ENCODE measurements around the gene HDAC4.

HDAC4 gene

DNA sequence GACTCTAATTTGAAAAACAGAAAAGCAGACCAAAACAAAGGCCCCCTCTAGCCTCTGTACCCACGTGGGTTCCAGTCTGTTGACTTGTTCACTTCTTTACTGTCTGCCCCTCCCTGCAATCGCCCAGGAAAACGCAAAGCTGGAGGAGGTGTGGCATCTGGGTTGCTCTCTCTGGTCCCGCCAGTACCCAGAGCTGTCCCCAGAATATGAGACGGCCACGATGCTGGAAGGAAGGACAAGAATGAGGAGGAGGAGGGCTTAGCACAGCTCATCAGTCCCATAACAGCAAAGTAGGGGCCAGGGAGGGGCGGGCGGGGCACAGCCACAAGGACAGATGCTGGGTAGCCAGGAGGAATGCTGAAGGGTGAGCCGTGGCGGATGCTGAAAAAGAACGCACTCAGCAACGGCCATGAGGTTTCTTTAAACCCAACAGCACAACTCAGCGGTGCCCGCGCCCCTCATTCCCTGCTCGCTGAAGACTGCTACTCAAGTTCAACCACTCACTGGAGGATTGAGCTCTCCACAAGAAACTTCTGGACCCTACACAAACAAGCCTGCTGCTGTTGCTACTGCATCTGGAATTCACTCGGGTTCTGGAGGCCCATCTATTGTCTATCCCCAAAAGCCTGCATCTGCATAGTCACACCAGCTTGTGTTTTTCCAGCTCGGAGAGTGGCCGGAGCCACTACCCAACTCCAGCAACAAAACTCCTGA is 187.7 kb downstream of the HDAC4 start:
- Histone ChIP-seq H2AK5ac (ENCODE audit: low read length) (no peak overlapping the region), H3K9me3 (ENCODE audit: insufficient read depth, low read depth, low read length) (no peaks in the 10 kb centered on the region), H3K18ac (ENCODE audit: low read length) (no peak overlapping the region), H3K27ac (ENCODE audit: low read depth, low read length) (no peak overlapping the region), H4K91ac (ENCODE audit: low read depth, low read length) (no peak overlapping the region), H4K12ac (ENCODE audit: low read depth, low read length) (no peak overlapping the region), H3K4me1 (ENCODE audit: control insufficient read depth in 1 of 2, insufficient read depth in 2 of 2, low read length in 2 of 2) (peaks cover 4 to 7% of the 10 kb centered on the region in 2 experiments), H3K79me2 (ENCODE audit: control insufficient read depth, insufficient read depth, low read length, poor library complexity) (no peaks in the 10 kb centered on the region), H3K4ac (ENCODE audit: low read depth, low read length) (no peak overlapping the region), H3K79me1 (ENCODE audit: low read length) (no peaks in the 10 kb centered on the region), H2BK120ac (ENCODE audit: insufficient read depth, low read length, poor library complexity) (no peak overlapping the region), H2AFZ (ENCODE audit: insufficient read depth, low read length, poor library complexity) (no peak overlapping the region), H3K9ac (ENCODE audit: low read length) (no peak overlapping the region), H3K4me2 (ENCODE audit: low read length) (no peak overlapping the region), H3K14ac (ENCODE audit: low read length) (no peak overlapping the region), H4K8ac (ENCODE audit: low read depth, low read length) (no peak overlapping the region), H2BK12ac (ENCODE audit: low read length) (no peak overlapping the region), H2BK5ac (ENCODE audit: low read depth, low read length, poor library complexity) (no peak overlapping the region), H3K36me3 (ENCODE audit: control insufficient read depth in 1 of 2, insufficient read depth in 2 of 2, low read length in 2 of 2) (no peaks in the 10 kb centered on the region), H3K27me3 (ENCODE audit: insufficient read depth, low read length) (no peaks in the 10 kb centered on the region), H3K4me3 (ENCODE audit: low read depth, low read length) (no peak overlapping the region), H3K23ac (ENCODE audit: low read length) (no peak overlapping the region)
- DNase-seq = no peak
- no CpG with 5 or more reads among the region's 19 CpGs for WGBS (ENCODE audit: extremely low coverage, insufficient coverage, insufficient read length)

DNA sequence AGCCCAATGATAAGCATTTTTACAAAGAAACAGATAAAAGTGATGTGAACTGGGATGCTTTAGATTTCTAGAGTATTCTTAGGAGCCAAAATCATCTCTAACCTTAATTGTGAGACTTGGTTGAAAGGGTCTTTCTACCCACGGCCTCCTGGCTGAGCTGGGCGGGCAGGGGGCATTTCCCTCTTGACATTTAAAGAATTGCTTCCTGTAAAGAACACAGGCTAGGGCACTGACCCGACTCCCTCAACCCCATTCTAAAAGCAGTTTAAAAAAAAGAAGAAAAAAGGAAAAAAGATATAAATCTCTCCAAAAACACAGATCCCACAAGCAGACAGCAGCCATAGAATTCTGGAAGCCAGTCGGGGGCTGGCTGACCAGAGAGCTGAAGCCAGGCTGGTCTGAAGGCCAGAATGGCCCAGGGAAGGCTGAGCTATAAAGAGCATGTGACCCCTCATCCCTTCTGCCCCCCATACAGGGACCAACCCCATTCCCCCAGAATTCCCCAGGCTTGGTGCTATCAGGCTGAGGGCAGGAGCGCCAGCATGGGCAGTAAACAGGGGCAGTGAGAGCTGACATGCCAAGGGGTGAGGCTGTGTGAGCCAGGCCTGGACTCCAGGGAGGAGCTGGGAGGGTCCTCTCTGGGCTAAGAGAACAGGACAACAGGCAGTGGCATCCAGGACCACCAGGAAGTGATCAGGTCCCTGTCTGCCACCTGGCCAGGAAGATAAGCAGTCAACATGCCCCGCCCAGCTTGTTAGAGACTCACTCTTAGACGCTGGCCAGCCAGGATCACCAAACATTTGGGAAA is 188.5 kb downstream of the HDAC4 start:
- Histone ChIP-seq H3K14ac (ENCODE audit: low read length) (no peak overlapping the region), H2AK5ac (ENCODE audit: low read length) (no peak overlapping the region), H3K4me2 (ENCODE audit: low read length) (no peak overlapping the region), H3K23ac (ENCODE audit: low read length) (no peak overlapping the region), H3K4me1 (ENCODE audit: control insufficient read depth in 1 of 2, insufficient read depth in 2 of 2, low read length in 2 of 2) (peaks cover 4 to 7% of the 10 kb centered on the region in 2 experiments), H3K4me3 (ENCODE audit: low read depth, low read length) (no peak overlapping the region), H3K36me3 (ENCODE audit: control insufficient read depth in 1 of 2, insufficient read depth in 2 of 2, low read length in 2 of 2) (no peaks in the 10 kb centered on the region), H2BK12ac (ENCODE audit: low read length) (no peak overlapping the region), H3K18ac (ENCODE audit: low read length) (no peak overlapping the region), H2BK120ac (ENCODE audit: insufficient read depth, low read length, poor library complexity) (no peak overlapping the region), H3K27ac (ENCODE audit: low read depth, low read length) (no peak overlapping the region), H3K9me3 (ENCODE audit: insufficient read depth, low read depth, low read length) (no peaks in the 10 kb centered on the region), H3K27me3 (ENCODE audit: insufficient read depth, low read length) (no peaks in the 10 kb centered on the region), H2AFZ (ENCODE audit: insufficient read depth, low read length, poor library complexity) (no peak overlapping the region), H4K12ac (ENCODE audit: low read depth, low read length) (no peak overlapping the region), H3K79me1 (ENCODE audit: low read length) (no peaks in the 10 kb centered on the region), H2BK5ac (ENCODE audit: low read depth, low read length, poor library complexity) (no peak overlapping the region), H3K9ac (ENCODE audit: low read length) (no peak overlapping the region), H3K4ac (ENCODE audit: low read depth, low read length) (no peak overlapping the region), H3K79me2 (ENCODE audit: control insufficient read depth, insufficient read depth, low read length, poor library complexity) (no peaks in the 10 kb centered on the region), H4K8ac (ENCODE audit: low read depth, low read length) (no peak overlapping the region), H4K91ac (ENCODE audit: low read depth, low read length) (no peak overlapping the region)
- no peak for DNase-seq
- no CpG with 5 or more reads among the region's 7 CpGs for WGBS (ENCODE audit: extremely low coverage, insufficient coverage, insufficient read length)

DNA sequence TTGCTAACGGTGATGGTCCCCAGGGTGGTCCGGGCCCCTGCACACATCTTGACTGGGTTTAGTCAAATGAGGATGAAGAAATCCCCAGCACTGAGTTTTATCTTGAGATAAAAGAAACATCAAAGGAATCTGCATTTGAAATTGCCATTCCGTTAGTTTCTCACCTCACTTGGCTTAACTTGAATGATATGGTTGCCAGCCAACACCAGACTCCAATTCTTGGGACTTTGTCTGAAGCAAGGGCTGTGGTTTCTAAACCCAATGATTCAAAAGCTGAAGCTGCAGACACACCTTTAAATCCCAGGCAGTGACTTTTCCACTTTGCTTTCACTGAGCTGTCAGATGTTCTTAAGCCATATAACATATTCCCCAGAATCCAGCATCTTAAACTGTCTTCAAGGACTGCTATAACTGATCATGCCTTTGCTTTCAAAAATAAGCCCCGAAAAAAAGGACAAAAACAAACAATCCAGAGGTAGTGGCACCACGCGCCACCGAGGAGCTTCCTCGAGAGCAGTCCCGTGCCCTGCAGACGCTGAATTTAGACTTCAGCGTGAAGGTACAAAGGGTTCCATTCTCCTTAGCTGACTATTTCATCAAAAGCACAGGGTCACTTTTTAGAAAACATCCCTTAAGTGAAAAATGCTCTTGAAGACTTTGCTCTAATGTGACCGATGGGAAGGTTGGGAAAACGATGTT is 189.3 kb downstream of the HDAC4 start:
- H3K27me3 ChIP-seq (ENCODE audit: insufficient read depth, low read length) = no peaks in the 10 kb centered on the region
- no peak overlapping the region for H4K91ac ChIP-seq (ENCODE audit: low read depth, low read length)
- H3K14ac ChIP-seq (ENCODE audit: low read length) = no peak overlapping the region
- WGBS (ENCODE audit: extremely low coverage, insufficient coverage, insufficient read length) = no CpG with 5 or more reads among the region's 13 CpGs
- no peak overlapping the region for H3K18ac ChIP-seq (ENCODE audit: low read length)
- H2AK5ac ChIP-seq (ENCODE audit: low read length) = no peak overlapping the region
- H3K23ac ChIP-seq (ENCODE audit: low read length) = no peak overlapping the region
- H2BK12ac ChIP-seq (ENCODE audit: low read length) = no peak overlapping the region
- no peak overlapping the region for H4K12ac ChIP-seq (ENCODE audit: low read depth, low read length)
- no peaks in the 10 kb centered on the region for H3K36me3 ChIP-seq (ENCODE audit: control insufficient read depth in 1 of 2, insufficient read depth in 2 of 2, low read length in 2 of 2)
- no peak overlapping the region for H3K9ac ChIP-seq (ENCODE audit: low read length)
- H3K4me1 ChIP-seq (ENCODE audit: control insufficient read depth in 1 of 2, insufficient read depth in 2 of 2, low read length in 2 of 2) = peaks cover 4 to 7% of the 10 kb centered on the region in 2 experiments
- no peak overlapping the region for H4K8ac ChIP-seq (ENCODE audit: low read depth, low read length)
- H3K4ac ChIP-seq (ENCODE audit: low read depth, low read length) = no peak overlapping the region
- no peak overlapping the region for H3K27ac ChIP-seq (ENCODE audit: low read depth, low read length)
- H3K79me2 ChIP-seq (ENCODE audit: control insufficient read depth, insufficient read depth, low read length, poor library complexity) = no peaks in the 10 kb centered on the region
- no peak for DNase-seq
- H3K79me1 ChIP-seq (ENCODE audit: low read length) = no peaks in the 10 kb centered on the region
- no peak overlapping the region for H2AFZ ChIP-seq (ENCODE audit: insufficient read depth, low read length, poor library complexity)
- H3K9me3 ChIP-seq (ENCODE audit: insufficient read depth, low read depth, low read length) = no peaks in the 10 kb centered on the region
- no peak overlapping the region for H2BK5ac ChIP-seq (ENCODE audit: low read depth, low read length, poor library complexity)
- H3K4me3 ChIP-seq (ENCODE audit: low read depth, low read length) = no peak overlapping the region
- no peak overlapping the region for H2BK120ac ChIP-seq (ENCODE audit: insufficient read depth, low read length, poor library complexity)
- no peak overlapping the region for H3K4me2 ChIP-seq (ENCODE audit: low read length)

DNA sequence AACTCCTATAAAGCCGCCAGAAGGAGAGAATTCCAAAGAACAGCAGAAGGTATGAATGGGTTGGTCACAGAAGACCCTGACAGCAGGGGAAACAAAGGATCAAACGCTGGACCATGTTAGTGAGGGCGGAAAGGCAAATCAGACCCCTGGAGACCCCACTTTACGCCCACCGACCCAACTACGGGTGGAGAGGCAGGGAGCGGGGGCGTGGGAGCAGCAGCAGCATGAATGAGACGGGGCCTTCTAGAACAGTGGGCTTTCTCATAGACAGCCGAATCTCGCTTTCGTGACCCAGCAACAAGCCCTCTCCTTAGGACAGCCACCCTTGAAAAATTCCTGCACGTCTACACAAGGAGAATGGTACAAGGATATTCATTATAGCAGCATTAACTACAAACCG is 191.0 kb downstream of the HDAC4 start:
- Histone ChIP-seq H2BK5ac (ENCODE audit: low read depth, low read length, poor library complexity) (no peak overlapping the region), H3K18ac (ENCODE audit: low read length) (no peak overlapping the region), H3K27me3 (ENCODE audit: insufficient read depth, low read length) (no peaks in the 10 kb centered on the region), H2AK5ac (ENCODE audit: low read length) (no peak overlapping the region), H3K4ac (ENCODE audit: low read depth, low read length) (no peak overlapping the region), H3K36me3 (ENCODE audit: control insufficient read depth in 1 of 2, insufficient read depth in 2 of 2, low read length in 2 of 2) (no peaks in the 10 kb centered on the region), H3K4me1 (ENCODE audit: control insufficient read depth in 1 of 2, insufficient read depth in 2 of 2, low read length in 2 of 2) (peaks cover 0 to under 1% of the 10 kb centered on the region in 2 experiments), H3K4me2 (ENCODE audit: low read length) (no peak overlapping the region), H3K4me3 (ENCODE audit: low read depth, low read length) (no peak overlapping the region), H3K23ac (ENCODE audit: low read length) (no peak overlapping the region), H2BK120ac (ENCODE audit: insufficient read depth, low read length, poor library complexity) (no peak overlapping the region), H3K27ac (ENCODE audit: low read depth, low read length) (no peak overlapping the region), H4K12ac (ENCODE audit: low read depth, low read length) (no peak overlapping the region), H3K9ac (ENCODE audit: low read length) (no peak overlapping the region), H4K91ac (ENCODE audit: low read depth, low read length) (no peak overlapping the region), H2AFZ (ENCODE audit: insufficient read depth, low read length, poor library complexity) (no peak overlapping the region), H2BK12ac (ENCODE audit: low read length) (no peak overlapping the region), H3K9me3 (ENCODE audit: insufficient read depth, low read depth, low read length) (no peaks in the 10 kb centered on the region), H3K79me1 (ENCODE audit: low read length) (no peaks in the 10 kb centered on the region), H3K79me2 (ENCODE audit: control insufficient read depth, insufficient read depth, low read length, poor library complexity) (no peaks in the 10 kb centered on the region), H3K14ac (ENCODE audit: low read length) (no peak overlapping the region), H4K8ac (ENCODE audit: low read depth, low read length) (no peak overlapping the region)
- WGBS (ENCODE audit: extremely low coverage, insufficient coverage, insufficient read length) = no CpG with 5 or more reads among the region's 14 CpGs
- no peak for DNase-seq
